Panc1 (cell line): ENCODE measurements around the gene ABLIM2.

Experiments used
- CTCF ChIP-seq: fragments of 450-650 bp; IDR thresholded peaks from 2 replicates; pipeline ENCODE4 v1.5.1; 2017; ENCODE audit warnings: mild to moderate bottlenecking
- POLR2AphosphoS5 ChIP-seq: IDR thresholded peaks from 2 replicates; pipeline ENCODE4 v1.6.1; 2012; ENCODE audit warnings: mild to moderate bottlenecking, low read depth, low read length, moderate library complexity
- SIN3A ChIP-seq: IDR thresholded peaks from 2 replicates; pipeline ENCODE4 v1.6.1; 2012; ENCODE audit warnings: low read depth, mild to moderate bottlenecking, low read length, moderate library complexity, borderline replicate concordance; ENCODE audit not compliant: insufficient read depth
- TCF7L2 ChIP-seq: IDR thresholded peaks from 2 replicates; pipeline ENCODE4 v1.6.1; 2011; ENCODE audit warnings: mild to moderate bottlenecking, low read depth, low read length, inconsistent platforms
- TF ChIP-seq, protein P1 (sequence below), 2 experiments: IDR thresholded peaks; 2 replicates each; pipeline ENCODE4 v1.6.1; 2011 to 2012; ENCODE audit warnings: low read depth in 2 of 2, control low read depth in 1 of 2, low read length in 1 of 2, mild to moderate bottlenecking in 1 of 2, moderate library complexity in 1 of 2; ENCODE audit not compliant: insufficient read depth in 1 of 2

- TF ChIP-seq CTCF = no peak
- TF ChIP-seq, protein P1, sequence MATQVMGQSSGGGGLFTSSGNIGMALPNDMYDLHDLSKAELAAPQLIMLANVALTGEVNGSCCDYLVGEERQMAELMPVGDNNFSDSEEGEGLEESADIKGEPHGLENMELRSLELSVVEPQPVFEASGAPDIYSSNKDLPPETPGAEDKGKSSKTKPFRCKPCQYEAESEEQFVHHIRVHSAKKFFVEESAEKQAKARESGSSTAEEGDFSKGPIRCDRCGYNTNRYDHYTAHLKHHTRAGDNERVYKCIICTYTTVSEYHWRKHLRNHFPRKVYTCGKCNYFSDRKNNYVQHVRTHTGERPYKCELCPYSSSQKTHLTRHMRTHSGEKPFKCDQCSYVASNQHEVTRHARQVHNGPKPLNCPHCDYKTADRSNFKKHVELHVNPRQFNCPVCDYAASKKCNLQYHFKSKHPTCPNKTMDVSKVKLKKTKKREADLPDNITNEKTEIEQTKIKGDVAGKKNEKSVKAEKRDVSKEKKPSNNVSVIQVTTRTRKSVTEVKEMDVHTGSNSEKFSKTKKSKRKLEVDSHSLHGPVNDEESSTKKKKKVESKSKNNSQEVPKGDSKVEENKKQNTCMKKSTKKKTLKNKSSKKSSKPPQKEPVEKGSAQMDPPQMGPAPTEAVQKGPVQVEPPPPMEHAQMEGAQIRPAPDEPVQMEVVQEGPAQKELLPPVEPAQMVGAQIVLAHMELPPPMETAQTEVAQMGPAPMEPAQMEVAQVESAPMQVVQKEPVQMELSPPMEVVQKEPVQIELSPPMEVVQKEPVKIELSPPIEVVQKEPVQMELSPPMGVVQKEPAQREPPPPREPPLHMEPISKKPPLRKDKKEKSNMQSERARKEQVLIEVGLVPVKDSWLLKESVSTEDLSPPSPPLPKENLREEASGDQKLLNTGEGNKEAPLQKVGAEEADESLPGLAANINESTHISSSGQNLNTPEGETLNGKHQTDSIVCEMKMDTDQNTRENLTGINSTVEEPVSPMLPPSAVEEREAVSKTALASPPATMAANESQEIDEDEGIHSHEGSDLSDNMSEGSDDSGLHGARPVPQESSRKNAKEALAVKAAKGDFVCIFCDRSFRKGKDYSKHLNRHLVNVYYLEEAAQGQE (IDR thresholded peaks at IDR 0.05; ENCODE audit: insufficient read depth in 1 of 2, low read depth in 2 of 2, low read length in 1 of 2) = no peak
- TF ChIP-seq POLR2AphosphoS5 = no peak
- TF ChIP-seq SIN3A = no peak
- no peak for TF ChIP-seq TCF7L2
These were observed 22.1 kb downstream of the ABLIM2 start for GRCh38 chr4:8136529-8136928.
